ENCODE results near the gene SIX6.

GRCh38 chr14:60561845-60562746, 53.1 kb downstream of the SIX6 start:
- no peak for TF ChIP-seq LARP7 (IDR thresholded peaks at IDR 0.05)
- TF ChIP-seq SIN3A (IDR thresholded peaks at IDR 0.05; ENCODE audit: low read depth, low read length) = no peak
- no peak for TF ChIP-seq PBX3 (IDR thresholded peaks at IDR 0.05; ENCODE audit: insufficient replicate concordance, low read depth, low read length)
- peak; percentile 64; the same call in 1 of the 2 replicates for TF ChIP-seq SMC3 (IDR thresholded peaks at IDR 0.05; ENCODE audit: borderline replicate concordance, low read length)
- no peak for TF ChIP-seq GABPA (IDR thresholded peaks at IDR 0.05; ENCODE audit: low read depth)
- TF ChIP-seq CBFB (IDR thresholded peaks at IDR 0.05; ENCODE audit: low read depth) = no peak
- TF ChIP-seq SMARCA5 (IDR thresholded peaks at IDR 0.05) = peak; percentile 61; the same call in 1 of the 2 replicates
- TF ChIP-seq, protein P1, sequence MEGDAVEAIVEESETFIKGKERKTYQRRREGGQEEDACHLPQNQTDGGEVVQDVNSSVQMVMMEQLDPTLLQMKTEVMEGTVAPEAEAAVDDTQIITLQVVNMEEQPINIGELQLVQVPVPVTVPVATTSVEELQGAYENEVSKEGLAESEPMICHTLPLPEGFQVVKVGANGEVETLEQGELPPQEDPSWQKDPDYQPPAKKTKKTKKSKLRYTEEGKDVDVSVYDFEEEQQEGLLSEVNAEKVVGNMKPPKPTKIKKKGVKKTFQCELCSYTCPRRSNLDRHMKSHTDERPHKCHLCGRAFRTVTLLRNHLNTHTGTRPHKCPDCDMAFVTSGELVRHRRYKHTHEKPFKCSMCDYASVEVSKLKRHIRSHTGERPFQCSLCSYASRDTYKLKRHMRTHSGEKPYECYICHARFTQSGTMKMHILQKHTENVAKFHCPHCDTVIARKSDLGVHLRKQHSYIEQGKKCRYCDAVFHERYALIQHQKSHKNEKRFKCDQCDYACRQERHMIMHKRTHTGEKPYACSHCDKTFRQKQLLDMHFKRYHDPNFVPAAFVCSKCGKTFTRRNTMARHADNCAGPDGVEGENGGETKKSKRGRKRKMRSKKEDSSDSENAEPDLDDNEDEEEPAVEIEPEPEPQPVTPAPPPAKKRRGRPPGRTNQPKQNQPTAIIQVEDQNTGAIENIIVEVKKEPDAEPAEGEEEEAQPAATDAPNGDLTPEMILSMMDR (IDR thresholded peaks at IDR 0.05 in 2 of 3, conservative IDR thresholded peaks at IDR 0.05 in 1 of 3; ENCODE audit: control insufficient read depth in 2 of 3, extremely low read depth in 1 of 3, insufficient read depth in 1 of 3, low read depth in 3 of 3, low read length in 3 of 3) = peak; percentile 72 to 90 (median 79)
- no peak for TF ChIP-seq JUNB (IDR thresholded peaks at IDR 0.05)
